ENCODE results near the gene NLRP3.
"Not testable (repeated sequence)": the region's sequence is repeated elsewhere in the genome, so short reads cannot be mapped to it uniquely, and the experiment has no call there.

The NLRP3 gene

DNA sequence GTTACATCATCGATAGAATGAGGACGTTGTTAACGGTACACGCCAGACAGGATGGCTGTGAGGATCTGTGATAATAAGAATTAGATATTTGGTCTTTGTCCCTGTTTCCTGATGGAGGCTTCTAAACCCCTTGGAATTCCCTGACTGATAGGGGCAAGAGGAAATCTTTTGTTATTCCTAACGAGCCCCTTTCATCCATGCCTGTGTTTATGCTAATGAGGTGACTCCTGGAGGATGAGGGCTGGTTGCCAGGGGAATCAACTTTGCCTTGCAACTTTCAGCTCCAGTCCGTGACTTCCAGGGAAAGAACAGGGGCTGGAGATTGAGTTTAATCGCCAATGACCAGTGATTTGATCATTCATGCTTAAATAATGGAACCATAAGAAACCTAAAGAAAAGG is 39.3 kb upstream of the NLRP3 start:
- DNase-seq (ENCODE audit: insufficient read length), result no peak

GRCh38 chr1:247377656-247378055 is 38.3 kb upstream of the NLRP3 start:
- FAIRE-seq; DNase-seq (ENCODE audit: insufficient read length): not testable (repeated sequence)

More for the DNA sequence above, 39.3 kb upstream of the NLRP3 start:
- no peak for FAIRE-seq
- no peak for TF ChIP-seq POLR2A (IDR thresholded peaks at IDR 0.05; ENCODE audit: low read depth, low read length)
- no peak for TF ChIP-seq POLR2AphosphoS5 (IDR thresholded peaks at IDR 0.05; ENCODE audit: low read depth, low read length)
- no peak for TF ChIP-seq TAF1 (IDR thresholded peaks at IDR 0.05; ENCODE audit: borderline replicate concordance, low read depth, low read length)

- TF ChIP-seq POLR2AphosphoS5 (IDR thresholded peaks at IDR 0.05; ENCODE audit: low read depth, low read length), result no peak
- no peak for TF ChIP-seq POLR2A (IDR thresholded peaks at IDR 0.05; ENCODE audit: low read depth, low read length)
- TF ChIP-seq TAF1 (IDR thresholded peaks at IDR 0.05; ENCODE audit: borderline replicate concordance, low read depth, low read length), result no peak
- FAIRE-seq (no peak), DNase-seq (ENCODE audit: insufficient read length) (no peak)
Observed at GRCh38 chr1:247378334-247379073, 37.5 kb upstream of the NLRP3 start.

- no peak for TF ChIP-seq TAF1 (IDR thresholded peaks at IDR 0.05; ENCODE audit: borderline replicate concordance, low read depth, low read length)
- TF ChIP-seq POLR2AphosphoS5 (IDR thresholded peaks at IDR 0.05; ENCODE audit: low read depth, low read length), result no peak
- TF ChIP-seq POLR2A (IDR thresholded peaks at IDR 0.05; ENCODE audit: low read depth, low read length), result no peak
- no peak for DNase-seq (ENCODE audit: insufficient read length)
Observed at GRCh38 chr1:247385283-247385682, 30.7 kb upstream of the NLRP3 start.

DNA sequence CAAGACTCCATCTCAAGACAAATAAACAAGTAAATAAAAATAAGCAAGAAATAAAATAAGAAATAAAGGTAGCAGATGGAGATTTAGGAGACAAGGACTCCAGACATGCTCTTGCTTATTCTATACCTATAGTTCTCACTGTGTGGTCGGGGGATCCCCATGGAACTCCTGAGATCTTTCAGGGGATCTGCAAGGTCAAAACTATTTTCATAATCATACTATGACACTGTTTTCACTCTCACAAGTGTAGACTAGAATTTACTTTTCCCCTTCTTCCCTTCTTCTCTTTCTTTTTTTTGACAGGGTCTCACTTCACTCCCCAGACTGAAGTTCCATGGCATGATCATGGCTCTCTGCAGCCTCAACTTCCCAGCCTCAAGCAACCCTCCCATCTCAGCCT is 29.8 kb upstream of the NLRP3 start:
- peak; percentile 5 for FAIRE-seq
- DNase-seq (ENCODE audit: insufficient read length), result no peak
- TF ChIP-seq POLR2A (IDR thresholded peaks at IDR 0.05; ENCODE audit: low read depth, low read length) (no peak), POLR2AphosphoS5 (IDR thresholded peaks at IDR 0.05; ENCODE audit: low read depth, low read length) (no peak), TAF1 (IDR thresholded peaks at IDR 0.05; ENCODE audit: borderline replicate concordance, low read depth, low read length) (no peak)

More at GRCh38 chr1:247385283-247385682, 30.7 kb upstream of the NLRP3 start:
- no peak for FAIRE-seq

- TF ChIP-seq TAF1 (IDR thresholded peaks at IDR 0.05; ENCODE audit: borderline replicate concordance, low read depth, low read length) (no peak), POLR2A (IDR thresholded peaks at IDR 0.05; ENCODE audit: low read depth, low read length) (no peak), POLR2AphosphoS5 (IDR thresholded peaks at IDR 0.05; ENCODE audit: low read depth, low read length) (no peak)
- no peak for FAIRE-seq
- no peak for DNase-seq (ENCODE audit: insufficient read length)
Observed at GRCh38 chr1:247386687-247387086, 29.3 kb upstream of the NLRP3 start.

- FAIRE-seq (no peak), DNase-seq (ENCODE audit: insufficient read length) (no peak)
- TF ChIP-seq TAF1 (IDR thresholded peaks at IDR 0.05; ENCODE audit: borderline replicate concordance, low read depth, low read length), result no peak
- TF ChIP-seq POLR2A (IDR thresholded peaks at IDR 0.05; ENCODE audit: low read depth, low read length), result no peak
- TF ChIP-seq POLR2AphosphoS5 (IDR thresholded peaks at IDR 0.05; ENCODE audit: low read depth, low read length), result no peak
Observed at GRCh38 chr1:247387096-247387495, 28.9 kb upstream of the NLRP3 start.

- TF ChIP-seq POLR2A (IDR thresholded peaks at IDR 0.05; ENCODE audit: low read depth, low read length) (no peak), TAF1 (IDR thresholded peaks at IDR 0.05; ENCODE audit: borderline replicate concordance, low read depth, low read length) (no peak), POLR2AphosphoS5 (IDR thresholded peaks at IDR 0.05; ENCODE audit: low read depth, low read length) (no peak)
- no peak for FAIRE-seq
Observed at GRCh38 chr1:247387565-247387964, 28.4 kb upstream of the NLRP3 start.

GRCh38 chr1:247390116-247390791 is 25.7 kb upstream of the NLRP3 start:
- TF ChIP-seq POLR2AphosphoS5 (IDR thresholded peaks at IDR 0.05; ENCODE audit: low read depth, low read length) (no peak), TAF1 (IDR thresholded peaks at IDR 0.05; ENCODE audit: borderline replicate concordance, low read depth, low read length) (0 out of 2 replicates have a peak, but pooled peaks have one; percentile 18)
- FAIRE-seq (peak; percentile 78), DNase-seq (ENCODE audit: insufficient read length) (peak; percentile 65)

More at GRCh38 chr1:247387565-247387964, 28.4 kb upstream of the NLRP3 start:
- DNase-seq (ENCODE audit: insufficient read length), result no peak

DNA sequence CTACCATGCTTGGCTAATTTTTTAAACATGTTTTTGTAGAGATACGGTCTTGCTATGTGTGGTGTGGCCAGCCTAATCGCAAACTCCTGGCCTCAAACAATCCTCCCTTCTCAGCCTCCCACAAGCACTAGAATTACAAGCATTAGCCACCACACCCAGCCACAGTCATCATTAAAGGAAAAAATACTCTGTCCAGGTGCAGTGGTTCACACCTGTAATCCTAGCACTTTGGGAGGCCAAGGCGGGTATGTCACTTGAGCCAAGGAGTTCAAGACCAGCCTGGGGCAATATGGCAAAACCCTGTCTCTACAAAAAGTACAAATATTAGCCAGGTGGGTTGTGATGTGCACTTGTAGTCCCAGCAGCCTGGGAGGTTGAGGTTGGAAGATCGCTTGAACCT is 25.0 kb upstream of the NLRP3 start:
- no peak for DNase-seq (ENCODE audit: insufficient read length)
- no peak for FAIRE-seq
- TF ChIP-seq TAF1 (IDR thresholded peaks at IDR 0.05; ENCODE audit: borderline replicate concordance, low read depth, low read length) (no peak), POLR2A (IDR thresholded peaks at IDR 0.05; ENCODE audit: low read depth, low read length) (no peak), POLR2AphosphoS5 (IDR thresholded peaks at IDR 0.05; ENCODE audit: low read depth, low read length) (no peak)

DNA sequence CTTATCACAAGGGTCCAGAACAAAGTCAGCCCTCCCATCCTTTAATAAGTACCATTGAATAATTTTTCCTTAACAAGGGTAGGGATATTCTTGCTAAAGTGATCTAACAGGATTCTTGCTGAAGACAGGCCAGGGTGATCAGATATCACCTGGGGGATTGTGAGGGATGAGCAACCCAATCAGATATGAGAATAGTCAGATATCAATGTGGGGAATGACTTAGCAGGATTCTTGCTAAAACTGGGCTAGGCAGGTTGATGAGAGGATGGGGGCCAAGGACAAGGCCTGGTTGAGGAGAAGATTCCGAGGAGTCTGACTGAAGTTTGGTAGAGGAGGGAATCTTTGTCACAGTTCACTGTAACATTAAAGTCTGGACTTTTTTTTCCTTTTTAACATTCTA is 23.9 kb upstream of the NLRP3 start:
- TF ChIP-seq POLR2A (IDR thresholded peaks at IDR 0.05; ENCODE audit: low read depth, low read length), result no peak
- no peak for TF ChIP-seq TAF1 (IDR thresholded peaks at IDR 0.05; ENCODE audit: borderline replicate concordance, low read depth, low read length)
- TF ChIP-seq POLR2AphosphoS5 (IDR thresholded peaks at IDR 0.05; ENCODE audit: low read depth, low read length), result no peak
- FAIRE-seq (no peak), DNase-seq (ENCODE audit: insufficient read length) (no peak)

DNA sequence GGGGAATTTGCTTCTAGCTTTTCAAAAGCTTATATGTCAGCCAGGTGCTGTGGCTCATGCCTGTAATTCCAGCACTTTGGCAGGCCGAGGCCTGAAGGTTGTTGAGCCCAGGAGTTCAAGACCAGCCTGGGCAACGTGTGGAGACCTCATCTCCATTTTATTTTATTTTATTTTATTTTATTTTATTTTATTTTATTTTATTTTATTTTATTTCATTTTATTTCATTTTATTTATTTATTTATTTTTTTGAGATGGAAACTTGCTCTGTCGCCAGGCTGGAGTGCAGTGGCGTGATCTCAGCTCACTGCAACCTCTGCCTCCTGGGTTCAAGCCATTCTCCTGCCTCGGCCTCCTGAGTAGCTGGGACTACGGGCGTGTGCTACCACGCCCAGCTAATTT is 20.9 kb upstream of the NLRP3 start:
- FAIRE-seq; DNase-seq (ENCODE audit: insufficient read length): not testable (repeated sequence)
